GM18861 (cell line): ENCODE measurements around the gene TPD52L2.
"Not testable (repeated sequence)": the region's sequence is repeated elsewhere in the genome, so short reads cannot be mapped to it uniquely, and the experiment has no call there.

ENCODE experiments used
- ATAC-seq: cut with Tn5 transposase; IDR thresholded peaks from one replicate; pipeline ENCODE4 v1.9.1; 2021; ENCODE audit not compliant: unreplicated experiment

TPD52L2 gene

GRCh38 chr20:63835021-63835858 lies 29.8 kb upstream of the TPD52L2 start:
- ATAC-seq = no peak

DNA sequence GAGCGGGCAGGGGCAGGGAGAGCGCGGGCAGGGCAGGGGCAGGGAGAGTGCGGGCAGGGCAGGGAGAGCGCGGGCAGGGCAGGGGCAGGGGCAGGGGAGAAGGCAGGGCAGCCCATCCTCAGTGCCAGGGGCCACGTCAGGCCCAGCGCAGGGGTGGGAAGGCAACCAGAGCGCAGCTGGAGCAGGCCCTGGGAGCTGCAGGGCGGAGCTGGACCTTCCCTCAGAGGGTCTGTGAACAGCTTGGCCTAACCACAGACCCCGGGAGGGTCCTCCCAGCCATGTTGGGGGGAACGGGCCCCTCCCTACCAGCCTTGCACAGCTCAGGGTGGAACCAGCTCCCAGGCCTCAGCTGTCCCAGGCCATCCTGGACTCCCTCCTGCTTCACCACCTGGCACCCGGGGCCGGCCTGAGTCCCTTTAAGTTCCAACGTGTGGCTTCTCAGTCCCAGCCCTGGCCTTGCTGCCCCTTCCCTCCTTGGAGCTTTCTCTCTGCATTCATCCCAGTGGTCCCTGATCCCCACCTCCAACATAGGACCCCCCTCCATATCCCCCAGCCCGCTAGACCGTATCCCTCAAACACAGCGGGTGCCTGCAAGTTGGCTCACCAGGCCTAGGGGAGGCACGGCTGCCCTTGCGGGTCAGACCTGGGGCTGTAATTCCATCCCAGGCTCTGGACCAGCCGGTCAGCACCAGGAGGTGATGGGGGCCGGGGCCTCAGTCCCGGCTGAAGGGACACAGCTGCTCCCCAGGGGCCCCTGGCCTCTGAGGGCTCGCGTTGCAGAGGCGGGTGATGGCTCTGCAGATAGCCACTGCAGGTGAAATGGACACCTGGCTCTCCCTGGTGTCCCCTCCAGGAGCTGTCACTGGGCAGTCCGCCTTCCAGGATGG lies 28.4 kb upstream of the TPD52L2 start:
- no peak for ATAC-seq

- ATAC-seq = no peak
Observed at GRCh38 chr20:63837479-63837878, 27.6 kb upstream of the TPD52L2 start.

GRCh38 chr20:63839620-63840019 lies 25.4 kb upstream of the TPD52L2 start:
- no peak for ATAC-seq

GRCh38 chr20:63840405-63840828 lies 24.7 kb upstream of the TPD52L2 start:
- ATAC-seq = no peak

GRCh38 chr20:63842258-63842657 lies 22.8 kb upstream of the TPD52L2 start:
- no peak for ATAC-seq

GRCh38 chr20:63843222-63843621 lies 21.8 kb upstream of the TPD52L2 start:
- no peak for ATAC-seq

DNA sequence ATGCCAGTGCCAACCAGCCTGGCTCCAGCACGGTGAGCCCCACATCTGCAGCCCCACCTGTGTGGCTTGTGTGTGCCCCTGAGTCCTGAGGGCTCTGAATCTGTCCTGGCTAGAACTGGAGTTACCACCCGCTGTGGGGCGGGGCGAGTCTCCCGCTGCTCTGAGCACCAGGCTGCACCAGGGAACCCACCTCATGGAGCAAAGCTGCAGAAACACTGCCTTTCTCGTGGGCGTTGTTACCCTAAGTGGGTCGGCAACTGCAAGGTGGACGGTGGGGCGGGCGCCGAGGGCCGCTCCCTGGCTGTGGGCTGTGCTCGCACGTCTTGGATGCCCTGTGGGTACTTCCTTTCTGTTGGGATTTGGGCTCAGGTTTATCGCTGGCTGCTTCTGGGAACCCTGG lies 21.3 kb upstream of the TPD52L2 start:
- ATAC-seq = no peak

GRCh38 chr20:63844511-63844991 lies 20.5 kb upstream of the TPD52L2 start:
- no peak for ATAC-seq

GRCh38 chr20:63846128-63846771 lies 18.8 kb upstream of the TPD52L2 start:
- ATAC-seq = no peak

- ATAC-seq = no peak
Observed at GRCh38 chr20:63846888-63847236, 18.2 kb upstream of the TPD52L2 start.

GRCh38 chr20:63847237-63848002 lies 17.6 kb upstream of the TPD52L2 start:
- no peak for ATAC-seq

GRCh38 chr20:63848003-63848911 lies 16.8 kb upstream of the TPD52L2 start:
- no peak for ATAC-seq

DNA sequence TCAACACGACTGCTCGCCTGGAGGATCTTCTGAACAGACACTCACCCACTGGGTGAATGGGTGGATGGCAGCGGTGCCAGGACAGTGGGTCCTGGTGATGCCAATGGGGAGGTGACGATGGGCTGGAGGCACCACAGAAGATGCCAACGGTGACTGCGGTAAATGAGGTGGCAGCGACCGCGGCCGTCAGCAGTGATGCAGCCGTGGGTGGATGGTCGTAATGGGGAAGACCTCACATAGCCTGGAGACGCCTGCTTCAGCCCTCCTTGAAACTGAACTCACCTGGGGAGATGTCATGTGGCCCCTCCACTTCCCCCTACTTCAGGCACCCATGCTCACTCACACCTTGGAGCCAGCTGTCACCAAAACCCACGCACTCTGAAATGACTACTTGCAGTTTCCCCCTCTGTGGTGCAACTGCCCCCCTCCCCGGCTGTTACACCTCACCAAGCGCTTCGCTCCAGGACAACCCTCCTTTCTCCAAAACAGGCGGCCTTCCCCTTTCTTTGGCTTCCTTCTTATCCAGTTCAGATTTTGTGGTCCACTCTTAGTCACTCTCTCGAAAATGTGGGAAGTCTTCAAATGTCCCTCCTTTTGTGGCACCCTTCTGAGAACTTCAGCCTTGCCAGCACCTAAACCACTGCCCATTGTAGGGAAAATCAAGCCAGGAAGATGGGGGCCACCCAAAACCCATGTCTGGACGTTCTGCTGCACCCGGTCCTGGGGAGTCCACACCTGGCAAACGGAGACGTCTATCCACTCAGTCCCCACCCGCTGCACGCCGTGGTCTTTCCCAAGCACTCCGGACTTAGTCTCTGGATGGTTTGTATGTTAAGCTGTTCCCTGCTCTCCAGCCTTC lies 14.2 kb upstream of the TPD52L2 start:
- peak; percentile 73 for ATAC-seq

GRCh38 chr20:63851548-63851943 lies 13.5 kb upstream of the TPD52L2 start:
- not testable (repeated sequence) for ATAC-seq

DNA sequence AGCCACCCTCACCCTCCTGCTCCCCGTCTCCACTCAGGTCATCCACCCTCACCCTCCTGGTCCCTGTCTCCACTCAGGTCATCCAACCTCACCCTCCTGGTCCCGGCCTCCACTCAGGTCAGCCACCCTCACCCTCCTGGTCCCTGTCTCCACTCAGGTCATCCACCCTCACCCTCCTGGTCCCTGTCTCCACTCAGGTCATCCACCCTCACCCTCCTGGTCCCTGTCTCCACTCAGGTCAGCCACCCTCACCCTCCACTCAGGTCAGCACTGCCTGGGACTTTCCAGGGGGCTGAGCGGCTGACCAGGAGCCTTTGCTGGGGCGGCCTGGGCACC lies 11.4 kb upstream of the TPD52L2 start:
- ATAC-seq = not testable (repeated sequence)

- no peak for ATAC-seq
Observed at GRCh38 chr20:63854069-63854765, 10.9 kb upstream of the TPD52L2 start.

- no peak for ATAC-seq
Observed at GRCh38 chr20:63854766-63855362, 10.2 kb upstream of the TPD52L2 start.
